Kidney (tissue), 14 donors: ENCODE results near the gene ETNK1. TPM values are rescaled to one million over a fixed set of nuclear protein-coding genes. Genes with fewer than 3 reads are reported as not detected.

Experiments
- DNase-seq, 5 donors: peaks; one replicate each; pipeline ENCODE4 v3.0.0-alpha.2; 2013 to 2020
- FAIRE-seq: peaks from 2 replicates; lab custom pipeline; 2012; peaks lifted over from hg19 to GRCh38; lab: Jason Lieb, UNC
- H3K27ac ChIP-seq, 2 donors: one replicate each; pipeline ENCODE4 v1.7.0; 2013; ENCODE audit warnings: low read depth in 2 of 2, low read length in 2 of 2, inconsistent platforms in 1 of 2
- H3K27me3 ChIP-seq: one replicate; pipeline ENCODE4 v1.7.1; 2013; ENCODE audit warnings: low read length, inconsistent platforms; ENCODE audit not compliant: control insufficient read depth, insufficient read depth
- H3K36me3 ChIP-seq, 3 donors: one replicate each; pipeline versions ENCODE4 v1.7.0 to v1.7.1; 2013; ENCODE audit warnings: low read length in 3 of 3, control low read depth in 1 of 3, inconsistent platforms in 1 of 3; ENCODE audit not compliant: insufficient read depth in 3 of 3, control insufficient read depth in 2 of 3
- H3K4me1 ChIP-seq, 3 donors: one replicate each; pipeline versions ENCODE4 v1.7.0 to v1.7.1; 2013; ENCODE audit warnings: low read length in 3 of 3, inconsistent platforms in 1 of 3, low read depth in 1 of 3; ENCODE audit not compliant: control insufficient read depth in 2 of 3, insufficient read depth in 2 of 3
- H3K4me3 ChIP-seq, 3 donors: one replicate each; pipeline versions ENCODE4 v1.7.0 to v1.8.1; 2013; ENCODE audit warnings: low read length in 3 of 3, control low read depth in 1 of 3, inconsistent platforms in 1 of 3
- H3K9ac ChIP-seq, 3 donors: one replicate each; pipeline versions ENCODE4 v1.7.0 to v1.7.1; 2013; ENCODE audit warnings: low read length in 3 of 3, control low read depth in 1 of 3, inconsistent platforms in 1 of 3
- H3K9me3 ChIP-seq, 3 donors: one replicate each; pipeline versions ENCODE4 v1.7.0 to v1.7.1; 2013; ENCODE audit warnings: low read length in 3 of 3, control low read depth in 1 of 3, inconsistent platforms in 1 of 3; ENCODE audit not compliant: control insufficient read depth in 2 of 3, insufficient read depth in 1 of 3
- intact Hi-C: fragments of 100-400 bp; cut with DNase I; formaldehyde crosslinking; loops from one replicate; pipeline ENCODE4 v1.11.1; 2022
- polyA plus RNA-seq: library from polyadenylated mRNA; stranded (reverse); fragments of 350-450 nt; fragmentation: Illumina TruSeq; extraction: RNeasy Lipid Tissue Mini Kit (QIAGEN cat#74804); gene quantifications from one replicate; pipeline ENCODE4 v1.2.3, GENCODE V29; 2014; ENCODE audit warnings: low read depth, low replicate concordance; ENCODE audit not compliant: insufficient read depth
- total RNA-seq: library from RNA; stranded (reverse); fragmentation: NEBNext Ultra II Directional; extraction: Animal tissue kit (Norgen Biotek cat#: 25700); gene quantifications from one replicate; pipeline ENCODE4 v1.2.1, GENCODE V29; 2021
- TF ChIP-seq, protein P1 (sequence below): IDR thresholded peaks from 3 replicates; pipeline ENCODE4 v1.5.1; 2012; ENCODE audit warnings: mild to moderate bottlenecking, moderate library complexity, borderline replicate concordance; ENCODE audit not compliant: insufficient read depth; ENCODE audit errors: extremely low read depth
- donor health status: control.
- donor health status: control.
- donor health status: control.
- donor health status: control.
- donor health status: control.
- donor health status: DM: yes; HTN: yes; CAD: no.
- donor health status: Normal renal cell carcinoma (clear cell type).

The ETNK1 gene
- total and polyA plus RNA-seq, 2 donors from 2014 or later: 12.7 to 83.4 TPM

- TF ChIP-seq, protein P1, sequence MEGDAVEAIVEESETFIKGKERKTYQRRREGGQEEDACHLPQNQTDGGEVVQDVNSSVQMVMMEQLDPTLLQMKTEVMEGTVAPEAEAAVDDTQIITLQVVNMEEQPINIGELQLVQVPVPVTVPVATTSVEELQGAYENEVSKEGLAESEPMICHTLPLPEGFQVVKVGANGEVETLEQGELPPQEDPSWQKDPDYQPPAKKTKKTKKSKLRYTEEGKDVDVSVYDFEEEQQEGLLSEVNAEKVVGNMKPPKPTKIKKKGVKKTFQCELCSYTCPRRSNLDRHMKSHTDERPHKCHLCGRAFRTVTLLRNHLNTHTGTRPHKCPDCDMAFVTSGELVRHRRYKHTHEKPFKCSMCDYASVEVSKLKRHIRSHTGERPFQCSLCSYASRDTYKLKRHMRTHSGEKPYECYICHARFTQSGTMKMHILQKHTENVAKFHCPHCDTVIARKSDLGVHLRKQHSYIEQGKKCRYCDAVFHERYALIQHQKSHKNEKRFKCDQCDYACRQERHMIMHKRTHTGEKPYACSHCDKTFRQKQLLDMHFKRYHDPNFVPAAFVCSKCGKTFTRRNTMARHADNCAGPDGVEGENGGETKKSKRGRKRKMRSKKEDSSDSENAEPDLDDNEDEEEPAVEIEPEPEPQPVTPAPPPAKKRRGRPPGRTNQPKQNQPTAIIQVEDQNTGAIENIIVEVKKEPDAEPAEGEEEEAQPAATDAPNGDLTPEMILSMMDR: no peak
- H3K36me3 ChIP-seq: peaks cover 2 to 9% (median 2%) of the 10 kb centered on the region in 3 donors
- FAIRE-seq: no peak
- H3K27me3 ChIP-seq: no peaks in the 10 kb centered on the region
- no peak for DNase-seq
- H3K27ac ChIP-seq: no peak overlapping the region
- H3K9ac ChIP-seq: no peak overlapping the region
- H3K9me3 ChIP-seq: no peaks in the 10 kb centered on the region
- H3K4me3 ChIP-seq: no peak overlapping the region
- intact Hi-C loops: no loop called here
- H3K4me1 ChIP-seq: no peaks in the 10 kb centered on the region
These were observed 48.0 kb downstream of the ETNK1 start for GRCh38 chr12:22672951-22673350.

DNA sequence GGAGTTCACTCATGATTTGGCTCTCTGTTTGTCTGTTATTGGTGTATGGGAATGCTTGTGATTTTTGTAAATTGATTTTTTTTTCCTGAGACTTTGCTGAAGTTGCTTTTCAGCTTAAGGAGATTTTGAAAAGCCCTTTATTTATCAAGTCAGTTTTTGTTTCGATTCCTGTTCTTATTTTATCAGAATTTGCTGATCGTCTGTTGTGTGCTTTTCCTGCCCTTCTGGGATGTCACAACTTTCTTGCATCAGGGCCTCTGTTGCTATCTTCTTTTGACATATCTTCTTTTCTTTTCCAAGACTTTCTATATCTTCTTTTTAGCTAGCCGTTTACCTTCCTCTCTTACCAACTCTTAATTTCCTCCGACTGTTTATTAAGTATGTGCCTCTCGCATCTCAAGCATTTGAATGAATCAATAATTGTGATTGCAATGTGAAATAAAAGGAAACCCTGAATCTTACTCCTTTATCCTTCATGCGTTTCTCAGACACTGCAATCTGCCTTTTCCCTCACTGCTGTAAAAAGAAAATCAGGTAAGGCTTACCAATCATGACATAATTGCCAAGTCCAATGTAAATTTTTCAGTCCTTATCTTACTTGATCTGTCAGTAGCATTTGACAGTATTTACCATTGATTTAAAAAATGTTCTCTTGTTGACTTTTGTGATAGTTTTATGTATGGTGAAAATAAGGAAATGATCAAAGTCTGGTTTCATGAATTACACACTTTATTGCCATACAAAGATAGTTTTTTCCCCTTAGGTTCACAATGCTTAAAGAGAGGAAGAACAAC is 53.0 kb downstream of the ETNK1 start:
- TF ChIP-seq, protein P1: no peak
- intact Hi-C loops: no loop called here
- Histone ChIP-seq H3K4me3 (no peak overlapping the region), H3K4me1 (no peaks in the 10 kb centered on the region), H3K36me3 (peaks cover 2 to 14% (median 2%) of the 10 kb centered on the region in 3 donors), H3K9ac (no peak overlapping the region), H3K9me3 (no peaks in the 10 kb centered on the region), H3K27me3 (no peaks in the 10 kb centered on the region), H3K27ac (no peak overlapping the region)
- no peak for FAIRE-seq
- DNase-seq: no peak

GRCh38 chr12:22682663-22683062 is 57.7 kb downstream of the ETNK1 start:
- TF ChIP-seq, protein P1: no peak
- Histone ChIP-seq H3K27me3 (no peaks in the 10 kb centered on the region), H3K27ac (no peak overlapping the region), H3K4me1 (no peaks in the 10 kb centered on the region), H3K9me3 (no peaks in the 10 kb centered on the region), H3K36me3 (peaks cover 0 to 5% (median 0%) of the 10 kb centered on the region in 3 donors), H3K9ac (no peak overlapping the region), H3K4me3 (no peak overlapping the region)
- FAIRE-seq (no peak), DNase-seq (no peak)
- intact Hi-C loops: no loop called here
